ENCODE measurements around the gene TFCP2L1. TPM values are rescaled to one million over a fixed set of nuclear protein-coding genes. Genes with fewer than 3 reads are reported as not detected.
"Not testable (repeated sequence)": the region's sequence is repeated elsewhere in the genome, so short reads cannot be mapped to it uniquely, and the experiment has no call there.

The TFCP2L1 gene
- polyA plus RNA-seq, 1 donor = 0.22 TPM

DNA sequence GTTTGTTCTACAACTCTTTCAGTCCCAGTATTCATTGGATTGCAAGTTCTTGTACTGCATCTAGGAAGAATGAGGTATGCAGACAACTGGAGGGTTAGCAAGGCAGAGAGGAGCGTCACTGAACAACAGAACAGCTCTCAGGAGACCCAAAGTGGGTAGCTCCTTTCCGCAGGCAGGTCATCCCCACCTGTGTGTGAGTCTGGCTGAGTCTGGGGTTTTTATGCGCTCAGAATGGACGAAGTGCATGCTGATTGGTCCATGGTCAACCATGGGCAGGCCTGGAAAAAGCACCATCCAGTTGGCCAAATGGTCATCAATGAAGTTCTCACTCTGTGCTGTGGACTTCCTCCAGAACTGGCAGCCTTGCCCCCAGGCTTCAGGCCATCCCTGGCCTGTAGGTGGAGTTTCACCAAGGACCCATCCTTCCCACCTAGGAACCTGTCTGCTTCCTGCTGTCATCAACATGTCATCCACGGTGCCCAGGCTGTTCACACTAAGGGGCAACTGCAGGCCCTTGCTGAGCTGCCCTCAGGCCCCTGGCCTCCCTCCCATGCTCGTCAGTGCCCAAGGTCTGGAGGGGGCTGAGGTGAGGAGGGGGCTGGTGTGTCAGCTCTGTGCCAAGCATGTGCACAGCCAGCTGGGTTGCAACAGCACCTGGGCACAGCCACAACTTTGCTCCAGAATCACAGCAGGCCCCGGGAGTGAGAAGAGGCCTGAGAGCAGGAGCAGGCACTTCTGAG, 11.1 kb upstream of the TFCP2L1 start:
- DNase-seq = no peak

DNA sequence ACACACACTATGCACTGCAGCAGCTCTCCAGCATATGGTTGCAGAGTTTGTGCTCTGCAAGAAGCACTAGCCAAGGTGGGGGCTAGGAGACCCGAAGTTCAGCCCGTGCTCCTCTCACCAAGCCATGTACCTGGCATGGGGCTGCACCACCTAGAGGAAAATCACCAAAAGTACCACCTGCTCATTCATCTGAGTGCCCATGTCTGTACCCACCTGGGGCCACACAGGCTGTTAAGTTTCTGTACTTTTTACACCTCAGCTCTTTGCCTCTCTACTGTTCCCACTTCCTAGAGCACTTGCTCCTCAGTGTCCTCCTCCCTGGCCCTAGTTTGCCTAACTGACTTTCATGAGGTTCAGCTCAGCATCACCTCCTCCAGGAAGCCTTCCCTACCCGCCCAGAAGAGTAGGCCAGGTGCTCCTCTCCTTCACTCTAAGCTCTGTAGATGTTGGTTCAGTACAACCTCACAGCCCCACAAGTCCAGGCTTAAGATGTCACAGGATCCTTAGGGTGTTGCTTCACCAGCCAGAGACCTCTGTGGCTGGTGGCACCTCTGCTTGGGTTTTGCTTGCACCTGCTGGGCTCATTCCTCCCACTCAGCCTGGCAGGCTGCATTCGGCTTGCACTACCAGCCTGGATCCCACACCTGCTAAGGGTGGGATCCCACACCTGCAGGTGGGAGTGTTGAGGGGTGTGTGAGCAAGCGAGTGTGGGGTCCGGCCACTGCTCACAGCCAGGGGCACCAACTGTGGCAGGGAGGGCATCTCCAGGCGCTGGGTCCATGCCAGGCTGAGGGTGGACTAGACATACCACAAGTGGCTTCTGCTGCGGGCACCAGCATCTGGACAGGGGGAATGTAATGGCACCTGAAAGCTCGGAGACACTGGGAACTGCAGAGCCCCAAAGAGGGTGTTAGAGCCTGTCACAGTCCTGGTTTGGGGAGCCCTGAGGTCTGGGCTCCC, 10.2 kb upstream of the TFCP2L1 start:
- DNase-seq = no peak

DNA sequence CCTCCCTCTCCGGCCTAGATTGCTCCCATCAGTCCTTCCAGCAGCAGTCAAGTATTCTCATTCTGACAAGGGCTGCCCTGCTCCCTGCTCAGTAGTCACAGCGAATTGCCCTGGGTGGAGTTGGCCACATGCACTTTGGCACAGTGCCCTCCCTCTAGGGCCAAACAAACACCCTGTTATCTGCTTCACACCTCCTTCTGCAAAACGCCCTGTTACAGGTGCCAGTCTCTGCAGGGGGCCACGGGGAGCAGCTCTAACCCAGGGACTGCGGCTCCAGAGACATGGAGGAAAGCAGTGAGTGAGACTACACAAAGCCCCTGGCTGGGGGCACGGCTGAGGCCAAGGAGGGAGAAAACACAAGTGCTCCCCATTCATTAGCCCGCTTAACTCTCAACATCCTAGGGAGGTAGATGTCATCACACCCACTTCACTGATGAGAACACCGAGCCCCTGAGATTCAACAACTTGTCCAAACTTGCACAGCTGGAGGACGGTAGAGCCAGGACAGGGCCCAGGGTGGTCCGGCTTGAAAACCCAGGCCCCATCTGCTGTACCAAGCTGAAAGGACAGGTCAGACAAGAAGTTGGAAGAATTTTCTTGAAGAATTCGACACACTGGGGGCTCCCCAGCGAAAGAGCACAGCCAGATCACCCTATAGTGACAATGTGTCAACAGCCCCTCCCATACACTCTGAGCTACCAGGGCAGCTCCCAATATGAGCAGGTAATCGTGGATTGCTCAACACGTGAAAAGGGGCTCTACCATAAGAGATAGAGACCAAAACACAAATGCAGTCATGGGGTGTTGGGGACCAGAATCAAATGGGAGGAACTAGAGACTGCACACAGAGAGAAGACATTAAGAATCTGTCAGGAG, 8.7 kb upstream of the TFCP2L1 start:
- DNase-seq = no peak

DNA sequence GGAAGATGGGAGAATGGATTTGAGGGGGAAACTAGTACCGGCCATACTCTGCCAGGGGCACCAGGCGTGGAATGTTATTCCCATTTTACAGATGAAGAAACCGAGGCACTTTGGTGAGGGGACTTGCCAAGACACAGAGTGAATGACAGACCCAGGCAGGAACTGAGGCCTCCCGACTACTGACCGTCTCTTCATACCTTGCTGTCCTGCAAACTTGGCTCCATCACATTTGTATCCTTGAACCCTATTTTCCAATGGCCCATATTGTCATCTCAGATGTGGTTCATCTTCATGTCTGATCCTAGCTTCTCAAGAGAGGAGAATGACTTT, 6.2 kb upstream of the TFCP2L1 start:
- DNase-seq = no peak

DNA sequence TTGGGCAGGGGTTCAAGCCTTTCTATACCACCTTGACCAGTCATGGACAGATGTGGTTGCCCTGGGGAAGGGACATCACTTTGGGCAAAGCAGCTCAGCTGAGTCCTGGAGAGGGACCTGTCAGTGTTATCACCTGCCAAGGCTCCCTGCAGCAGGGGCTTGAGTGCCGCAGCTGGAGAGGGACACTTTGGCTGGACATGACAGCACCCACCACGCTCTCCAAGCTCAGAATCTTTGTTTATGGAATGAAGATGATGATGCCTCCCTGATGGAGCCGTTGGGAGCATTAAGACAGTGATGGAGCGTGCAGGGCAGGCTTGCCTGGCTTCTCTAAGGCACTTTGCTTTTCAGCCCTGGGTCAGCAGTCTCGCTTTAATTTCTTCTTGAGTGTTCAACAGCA, 4.3 kb upstream of the TFCP2L1 start:
- DNase-seq = no peak

DNA sequence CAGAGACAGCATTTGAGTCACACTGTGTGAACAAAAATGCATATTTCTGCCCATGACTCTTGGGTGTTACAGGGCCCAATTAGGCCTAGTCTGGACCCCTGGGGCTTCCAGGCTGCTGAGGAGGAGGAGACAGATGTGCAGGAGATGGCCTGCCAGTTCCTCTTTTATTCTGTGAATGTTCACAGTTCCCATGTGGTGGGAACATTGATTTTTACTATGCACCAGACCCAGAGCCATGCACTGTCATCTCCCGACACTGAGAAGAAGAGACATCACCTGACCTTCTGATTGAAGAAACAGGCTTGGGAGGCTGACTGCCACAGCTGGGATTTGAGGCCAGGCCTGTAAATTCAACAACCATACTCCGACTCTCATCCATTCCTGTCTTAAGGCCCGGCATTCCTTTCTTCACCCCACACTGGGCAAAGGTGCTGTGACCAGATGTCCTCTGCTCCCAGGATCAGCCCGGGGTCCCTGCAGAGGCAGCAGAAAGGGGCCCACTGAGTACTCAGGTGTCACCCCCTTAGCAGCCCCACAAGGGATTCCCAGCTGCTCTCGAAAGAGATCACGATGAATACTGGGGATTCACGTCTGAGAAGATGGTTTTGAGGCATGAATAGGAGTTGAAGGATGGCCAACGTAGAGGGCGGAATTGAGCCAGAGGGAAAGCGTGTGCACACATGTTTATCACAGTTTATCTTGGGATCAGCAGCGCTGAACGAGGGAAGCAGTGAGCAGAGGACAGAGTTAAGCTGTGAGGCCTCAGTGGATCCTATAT, 3.6 kb upstream of the TFCP2L1 start:
- DNase-seq = no peak

DNA sequence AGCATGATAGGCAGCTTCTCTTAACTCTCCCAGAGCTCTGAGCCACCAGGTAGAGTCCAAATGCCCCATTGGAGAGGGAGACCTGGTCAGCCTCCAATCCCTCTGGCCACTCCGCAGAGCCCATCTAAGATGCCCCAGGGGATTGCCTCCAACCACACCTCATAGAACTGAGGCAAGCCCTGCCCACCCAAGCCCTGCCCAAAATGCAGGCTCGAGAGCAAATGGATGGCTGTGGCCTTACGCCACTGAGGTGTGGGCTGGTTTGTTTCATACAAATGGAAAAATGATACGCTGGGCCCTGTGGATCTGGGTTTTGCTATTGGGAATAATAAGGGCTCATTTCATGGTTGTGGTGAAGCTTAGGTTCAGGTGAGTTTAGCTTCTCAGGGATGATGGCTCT, 3.0 kb upstream of the TFCP2L1 start:
- DNase-seq = no peak

DNA sequence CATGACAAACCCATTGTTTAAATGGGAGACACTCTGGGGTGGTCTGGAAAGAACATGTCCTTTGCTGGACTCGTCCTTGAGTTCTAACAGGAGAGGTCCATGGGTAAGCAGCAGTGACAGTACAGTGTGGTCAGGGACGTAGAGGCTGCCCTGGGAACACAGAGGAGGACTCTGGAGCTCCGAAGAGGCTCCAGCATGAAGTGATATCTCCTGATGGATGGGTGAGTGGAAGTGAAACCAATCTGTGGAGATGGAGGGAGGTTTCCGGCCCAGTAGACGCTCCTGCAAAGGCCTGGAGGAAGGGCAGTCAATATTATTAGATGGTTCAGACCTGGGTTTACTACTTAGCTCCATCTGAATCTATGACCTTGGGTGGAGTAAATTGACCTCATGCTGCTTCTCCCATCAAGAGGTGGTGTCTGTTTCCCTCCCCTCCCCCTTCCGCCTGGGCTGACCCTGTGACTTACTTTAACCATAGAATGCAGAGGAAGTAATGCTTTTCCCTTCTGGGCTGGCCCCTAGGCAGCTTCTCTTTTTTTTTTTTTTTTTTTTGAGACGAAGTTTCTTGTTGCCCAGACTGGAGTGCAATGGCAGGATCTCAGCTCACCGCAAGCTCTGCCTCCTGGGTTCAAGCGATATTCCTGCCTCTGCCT, 2.3 kb upstream of the TFCP2L1 start:
- DNase-seq = peak; percentile 15

DNA sequence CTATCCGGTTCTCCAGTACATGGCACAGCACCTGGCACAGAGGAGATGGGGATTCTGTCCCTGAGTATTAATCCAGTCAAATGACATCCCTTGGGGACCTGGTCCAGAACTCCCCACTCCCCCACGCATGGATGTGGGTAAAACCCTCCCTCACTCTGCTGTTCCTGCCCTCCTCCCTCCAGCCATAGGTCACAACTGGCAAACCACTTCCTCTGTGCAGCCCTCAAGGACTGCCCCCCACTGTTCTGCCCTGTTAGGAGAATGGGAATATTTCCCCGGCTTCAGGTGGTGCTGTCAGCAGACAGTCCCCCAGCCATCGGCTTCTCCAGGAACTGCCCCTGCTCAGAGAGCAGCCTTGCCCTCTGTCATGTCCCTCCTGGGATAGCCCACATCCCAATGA, 1.5 kb upstream of the TFCP2L1 start:
- no peak for DNase-seq

DNA sequence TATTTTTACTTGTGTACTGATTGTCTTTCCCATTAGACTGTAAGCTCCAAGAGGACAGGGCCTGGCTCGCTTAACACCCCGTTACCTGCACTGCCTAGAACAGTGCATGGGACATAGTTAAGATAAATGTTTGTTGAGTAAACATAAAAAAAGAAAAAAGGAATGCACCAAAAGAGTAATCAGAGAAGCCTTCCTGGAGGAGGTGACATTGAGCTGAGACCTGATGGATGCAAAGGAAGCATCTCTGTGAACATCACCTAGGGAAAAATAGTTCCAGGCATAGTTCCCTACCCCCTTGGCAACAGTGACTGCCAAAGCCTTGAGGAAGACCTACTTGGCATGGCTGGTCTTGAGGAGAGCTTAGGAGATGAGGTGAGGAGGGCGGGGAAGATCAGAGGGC, 924 bp upstream of the TFCP2L1 start:
- no peak for DNase-seq

DNA sequence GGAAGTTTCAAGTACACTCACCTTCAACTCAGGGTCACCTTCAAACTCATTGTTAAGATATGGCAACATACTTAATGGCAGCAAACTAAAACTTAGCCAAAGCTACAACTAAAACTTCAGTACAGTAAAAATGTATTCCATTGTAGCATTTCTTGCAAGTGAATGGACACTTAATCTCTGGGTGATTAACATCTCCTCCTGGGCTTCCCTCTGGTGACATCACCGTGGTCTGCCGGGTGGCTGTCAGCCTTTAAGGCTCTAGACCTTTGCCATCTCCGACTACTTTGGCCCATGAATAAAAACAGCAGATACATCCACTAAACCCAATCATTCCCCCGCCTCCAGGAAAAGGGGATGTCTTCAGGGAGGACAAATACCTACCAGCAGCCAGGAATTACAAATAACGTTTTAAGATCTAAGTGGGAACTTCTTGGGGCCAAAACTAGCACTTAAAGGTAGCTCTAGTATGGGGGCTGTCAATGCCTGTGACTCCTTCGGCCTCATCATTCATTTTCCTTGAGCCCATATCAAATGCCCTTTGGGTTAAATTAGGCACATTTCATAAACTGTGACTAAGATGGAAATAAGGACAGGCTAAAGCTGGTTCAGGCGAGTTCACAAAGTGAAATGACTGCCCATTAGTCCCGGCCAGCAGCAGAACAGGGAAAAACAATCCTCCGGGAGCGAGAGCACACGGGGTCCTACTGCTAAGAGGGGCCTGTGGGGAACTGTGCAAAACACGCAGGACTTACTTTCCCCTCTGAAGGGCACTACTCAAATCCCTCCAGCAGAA, 1.1 kb downstream of the TFCP2L1 start:
- DNase-seq = no peak

DNA sequence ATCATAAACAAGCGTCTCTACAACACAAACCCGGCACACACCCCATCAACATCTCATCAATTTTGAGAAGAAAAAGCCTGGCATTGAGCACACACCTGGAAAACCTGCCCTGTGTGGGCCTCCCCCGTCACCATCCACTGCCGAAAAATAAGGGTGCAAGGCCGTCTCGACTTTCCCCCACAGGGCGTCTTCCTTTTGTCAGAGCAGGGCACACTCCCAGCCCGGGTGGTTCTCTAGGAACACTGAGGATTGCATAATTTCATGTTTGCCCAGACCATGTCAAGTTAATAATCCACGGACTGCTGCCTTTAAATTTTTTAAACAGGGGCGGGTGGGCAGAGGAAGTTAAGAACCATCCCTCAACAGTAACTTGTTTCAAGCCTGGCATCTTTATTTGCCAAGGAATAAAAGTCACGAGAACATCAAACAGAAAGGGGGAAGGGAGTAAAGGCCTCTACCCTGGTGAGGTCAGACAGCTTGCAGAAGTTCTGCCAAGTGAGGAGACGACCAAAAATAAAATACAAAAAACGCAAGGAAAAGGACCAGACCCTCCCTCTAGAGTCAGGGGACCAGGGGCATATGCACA, 2.1 kb downstream of the TFCP2L1 start:
- DNase-seq = no peak

DNA sequence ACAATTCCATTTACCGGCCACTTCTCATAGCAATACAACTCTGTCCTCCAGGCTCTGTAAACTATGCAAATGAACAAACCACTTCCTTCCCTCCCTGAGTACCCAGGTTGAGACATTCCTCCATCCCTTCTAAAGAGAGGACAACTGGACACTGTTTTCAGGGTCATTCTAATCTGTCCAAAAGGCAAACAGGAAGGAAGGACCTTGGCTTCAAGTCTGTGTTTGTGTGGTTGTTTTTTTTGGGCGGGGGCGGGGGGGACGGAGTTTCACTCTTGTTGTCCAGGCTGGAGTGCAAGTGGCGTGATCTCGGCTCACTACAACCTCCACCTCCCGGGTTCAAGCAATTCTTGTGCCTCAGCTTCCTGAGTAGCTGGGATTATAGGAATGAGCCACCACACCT, 3.3 kb downstream of the TFCP2L1 start:
- no peak for DNase-seq

DNA sequence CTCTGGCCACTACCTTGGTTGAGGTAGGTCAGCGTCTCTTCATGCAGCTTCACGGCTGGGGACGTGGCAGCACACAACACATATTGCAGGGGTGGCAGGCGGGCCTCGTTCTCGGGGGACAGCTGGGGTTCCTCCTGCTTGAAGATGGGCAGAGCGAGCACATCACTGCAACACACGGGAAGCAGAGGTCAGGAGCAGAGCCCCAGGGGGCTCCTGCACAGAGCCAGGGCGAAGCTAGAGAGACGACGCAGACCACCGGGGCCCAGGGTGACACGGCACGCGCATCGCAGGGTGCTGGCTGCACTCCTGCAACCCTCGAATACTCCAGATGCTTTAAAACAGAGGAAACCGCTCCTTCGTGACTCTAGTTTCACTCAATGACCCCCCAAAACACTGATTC, 3.9 kb downstream of the TFCP2L1 start:
- no peak for DNase-seq

DNA sequence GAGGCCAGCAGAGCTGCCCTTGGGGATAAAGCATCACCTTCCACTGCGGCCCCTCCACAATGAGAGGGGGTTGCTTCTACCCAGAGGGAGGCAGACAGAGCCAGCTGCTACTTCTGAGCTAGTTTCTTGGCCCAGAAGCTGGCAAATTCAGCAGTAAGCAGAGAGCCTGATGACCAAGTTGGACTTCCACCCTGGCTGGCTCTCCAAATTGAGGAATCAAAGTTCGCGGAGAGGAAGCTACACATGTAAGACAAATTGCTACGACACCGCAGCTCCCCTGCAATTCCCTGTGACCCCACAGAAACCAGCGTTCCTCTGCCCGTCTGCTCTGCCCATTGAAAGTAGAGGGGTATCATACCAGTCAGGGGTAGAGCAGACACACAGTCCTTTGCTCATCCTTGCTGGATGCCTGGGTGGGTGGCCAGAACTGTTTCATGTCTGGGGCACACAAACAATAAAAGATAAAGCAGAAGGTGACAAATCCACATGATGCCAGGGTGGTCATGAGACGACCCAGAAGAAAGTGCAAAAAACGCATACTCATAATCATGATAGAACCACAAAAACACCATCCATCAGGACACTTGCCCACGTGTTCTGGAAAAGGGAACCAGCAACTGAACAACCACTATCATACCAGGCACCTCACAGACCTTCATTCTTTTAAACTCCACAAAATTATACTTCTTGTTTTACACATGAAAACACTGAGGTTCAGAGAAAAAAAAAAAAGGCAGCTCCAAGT, 5.4 kb downstream of the TFCP2L1 start:
- DNase-seq = no peak

DNA sequence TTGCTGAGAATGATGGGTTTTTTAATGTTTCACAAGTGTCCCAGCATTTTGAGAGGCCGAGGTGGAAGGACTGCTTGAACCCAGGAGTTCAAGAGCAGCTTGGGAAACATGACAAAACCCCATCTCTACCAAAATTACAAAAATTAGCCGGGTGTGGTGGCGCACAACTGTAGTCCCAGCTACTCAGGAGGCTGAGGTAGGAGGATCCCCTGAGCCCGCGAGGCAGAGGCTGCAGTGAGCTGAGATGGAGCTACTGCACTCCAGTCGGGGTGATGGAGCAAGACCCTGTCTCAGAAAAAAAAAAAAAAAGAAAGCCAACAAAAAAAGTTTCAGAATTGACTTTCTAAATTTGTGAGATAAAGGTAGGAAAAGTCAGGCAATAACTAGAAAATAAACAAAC, 8.7 kb downstream of the TFCP2L1 start:
- no peak for DNase-seq

DNA sequence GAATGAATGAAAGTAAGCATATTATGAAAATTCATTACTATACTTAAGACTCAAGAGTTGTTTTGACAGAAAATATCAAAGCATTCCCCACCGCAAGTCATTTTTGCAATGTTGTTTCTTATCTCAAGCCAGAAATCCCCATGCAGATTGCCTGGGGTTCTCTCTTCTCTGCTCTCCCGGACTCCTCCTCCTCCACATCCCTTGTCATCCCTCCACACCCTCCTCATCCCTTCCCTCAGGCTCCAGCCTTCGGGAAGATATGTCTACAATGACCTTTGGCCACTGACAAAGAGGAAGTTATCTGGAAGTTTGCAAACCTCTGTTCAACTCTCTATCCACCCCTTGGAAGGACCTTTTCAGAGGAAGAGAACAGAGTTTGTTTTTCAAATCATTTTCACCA, 11.9 kb downstream of the TFCP2L1 start:
- DNase-seq = no peak

DNA sequence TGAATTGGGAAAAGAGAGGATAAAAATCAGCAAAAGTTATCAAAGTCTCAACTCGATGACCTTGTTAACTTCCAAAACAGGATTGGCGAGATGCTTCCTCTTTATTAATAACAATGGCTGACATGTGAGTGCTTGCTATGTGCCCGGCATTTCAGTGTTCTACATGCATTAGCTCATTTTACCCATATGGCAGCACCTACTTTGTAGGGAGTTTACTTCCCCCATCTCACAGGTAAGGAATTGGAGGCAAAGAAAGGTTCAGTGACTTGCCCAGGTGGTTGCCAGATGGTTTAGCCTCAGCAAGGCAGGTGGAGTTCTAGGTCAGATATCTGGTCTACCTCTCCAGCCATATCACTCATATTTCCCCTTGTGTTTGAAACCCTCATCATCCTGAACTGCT, 12.4 kb downstream of the TFCP2L1 start:
- DNase-seq = no peak

DNA sequence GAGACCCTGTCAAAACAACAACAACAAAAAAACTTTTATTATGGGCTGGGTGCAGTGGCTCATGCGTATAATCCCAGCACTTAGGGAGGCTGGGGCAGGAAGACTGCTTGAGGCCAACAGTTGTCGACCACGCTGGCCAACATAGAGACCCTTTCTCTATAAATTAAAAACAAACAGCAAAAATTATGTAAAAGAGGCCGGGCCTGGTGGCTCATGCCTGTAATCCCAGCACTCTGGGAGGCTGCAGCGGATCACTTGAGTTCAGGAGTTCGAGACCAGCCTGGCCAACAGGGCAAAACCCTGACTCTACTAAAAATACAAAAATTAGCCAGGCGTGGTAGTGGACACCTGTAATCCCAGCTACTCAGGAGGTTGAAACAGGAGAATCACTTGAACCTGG, 15.6 kb downstream of the TFCP2L1 start:
- DNase-seq = not testable (repeated sequence)
